GM10266 (cell line): ENCODE data around the gene CCKAR.

Source experiments
- DNase-seq: peaks from one replicate; pipeline ENCODE4 v3.0.0; 2012; ENCODE audit errors: extremely low spot score
- CTCF ChIP-seq: IDR thresholded peaks from 2 replicates; pipeline ENCODE4 v1.5.1; 2012; ENCODE audit warnings: mild to moderate bottlenecking, low read depth; ENCODE audit not compliant: control insufficient read depth, insufficient read depth; ENCODE audit errors: missing control alignments

The CCKAR gene

GRCh38 chr4:26468283-26468949 lies 21.9 kb downstream of the CCKAR start:
- DNase-seq = no peak
- no peak for TF ChIP-seq CTCF

GRCh38 chr4:26467724-26468123 lies 22.6 kb downstream of the CCKAR start:
- no peak for DNase-seq
- no peak for TF ChIP-seq CTCF

GRCh38 chr4:26466578-26467270 lies 23.6 kb downstream of the CCKAR start:
- no peak for DNase-seq
- no peak for TF ChIP-seq CTCF

GRCh38 chr4:26464420-26465095 lies 25.7 kb downstream of the CCKAR start:
- no peak for DNase-seq

GRCh38 chr4:26463386-26463785 lies 26.9 kb downstream of the CCKAR start:
- DNase-seq = no peak
- no peak for TF ChIP-seq CTCF

More at GRCh38 chr4:26464420-26465095, 25.7 kb downstream of the CCKAR start:
- TF ChIP-seq CTCF = no peak

GRCh38 chr4:26462874-26463273 lies 27.4 kb downstream of the CCKAR start:
- no peak for DNase-seq
- TF ChIP-seq CTCF = no peak

- no peak for DNase-seq
- no peak for TF ChIP-seq CTCF
These were observed 30.3 kb downstream of the CCKAR start for GRCh38 chr4:26459756-26460530.
